Neural cell (in vitro differentiated cells): ENCODE data around the gene ZBTB44. TPM values are rescaled to one million over a fixed set of nuclear protein-coding genes. Genes with fewer than 3 reads are reported as not detected.

ENCODE experiments used
- H2AFZ ChIP-seq: fragments of 200-600, 300-800 bp; sonication (generic), shearing (Covaris generic); 2 replicates; pipeline ENCODE4 v1.6.0; 2014; ENCODE audit warnings: low read depth, mild to moderate bottlenecking, antibody characterized with exemption, low read length, moderate library complexity
- H3F3A ChIP-seq: fragments of 200-600 bp; shearing (Covaris generic); 2 replicates; pipeline ENCODE4 v1.6.1; 2016; ENCODE audit warnings: mild to moderate bottlenecking, moderate library complexity, mixed read lengths, antibody characterized with exemption, low read length; ENCODE audit not compliant: insufficient read depth, poor library complexity, severe bottlenecking
- H3K27ac ChIP-seq: fragments of 200-600, 300-800 bp; sonication (generic), shearing (Covaris generic); 2 replicates; pipeline ENCODE4 v1.5.1; 2014; ENCODE audit warnings: mild to moderate bottlenecking, low read length, moderate library complexity
- H3K27me3 ChIP-seq: fragments of 300-800, 200-600 bp; sonication (generic), shearing (Covaris generic); 2 replicates; pipeline ENCODE4 v1.6.0; 2014; ENCODE audit warnings: mild to moderate bottlenecking, low read depth, low read length, moderate library complexity; ENCODE audit not compliant: insufficient read depth
- H3K36me3 ChIP-seq: fragments of 300-800, 200-600 bp; sonication (generic), shearing (Covaris generic); 2 replicates; pipeline ENCODE4 v1.5.1; 2014; ENCODE audit warnings: mild to moderate bottlenecking, antibody characterized with exemption, low read length, moderate library complexity; ENCODE audit not compliant: insufficient read depth
- H3K4me2 ChIP-seq: fragments of 300-800, 200-600 bp; sonication (generic), shearing (Covaris generic); 2 replicates; pipeline ENCODE4 v1.6.0; 2014; ENCODE audit warnings: mild to moderate bottlenecking, low read length
- H3K4me3 ChIP-seq: fragments of 300-800, 200-600 bp; sonication (generic), shearing (Covaris generic); 2 replicates; pipeline ENCODE4 v1.5.1; 2014; ENCODE audit warnings: mild to moderate bottlenecking, low read length, moderate library complexity
- H3K79me2 ChIP-seq: fragments of 200-600 bp; shearing (Covaris generic); replicated peaks from 2 replicates; pipeline ENCODE4 v1.6.0; 2014; ENCODE audit warnings: mild to moderate bottlenecking, low read length, moderate library complexity; ENCODE audit not compliant: insufficient read depth
- H3K9ac ChIP-seq: fragments of 300-800, 200-600 bp; sonication (generic), shearing (Covaris generic); 2 replicates; pipeline ENCODE4 v1.6.1; 2016; ENCODE audit warnings: mild to moderate bottlenecking, low read length, mixed read lengths
- H3K9me2 ChIP-seq: fragments of 200-600 bp; shearing (Covaris generic); 2 replicates; pipeline ENCODE4 v1.6.1; 2016; ENCODE audit warnings: mild to moderate bottlenecking, low read length, mixed read lengths; ENCODE audit not compliant: insufficient read depth
- H3K9me3 ChIP-seq: fragments of 200-600, 300-800 bp; sonication (generic), shearing (Covaris generic); 2 replicates; pipeline ENCODE4 v1.6.1; 2016; ENCODE audit warnings: mild to moderate bottlenecking, mixed run types, low read length, moderate library complexity, mixed read lengths
- H4K20me1 ChIP-seq: fragments of 200-600 bp; shearing (Covaris generic); 2 replicates; pipeline ENCODE4 v1.6.1; 2016; ENCODE audit warnings: mild to moderate bottlenecking, mixed run types; ENCODE audit not compliant: insufficient read depth
- CTCF ChIP-seq: fragments of 450-650 bp; IDR thresholded peaks from 2 replicates; pipeline ENCODE4 v1.5.1; 2014; ENCODE audit warnings: antibody characterized with exemption, mild to moderate bottlenecking, moderate library complexity; ENCODE audit not compliant: poor library complexity, severe bottlenecking
- EP300 ChIP-seq: fragments of 450-650 bp; conservative IDR thresholded peaks from 2 replicates; pipeline ENCODE4 v1.6.1; 2014; ENCODE audit warnings: antibody characterized with exemption, mild to moderate bottlenecking, moderate library complexity; ENCODE audit not compliant: poor library complexity, severe bottlenecking
- EZH2 ChIP-seq: fragments of 200-600, 300-800 bp; shearing (Covaris generic), sonication (generic); IDR thresholded peaks from 2 replicates; pipeline ENCODE4 v1.6.1; 2014; ENCODE audit warnings: antibody characterized with exemption, low read length, borderline replicate concordance, mild to moderate bottlenecking; ENCODE audit not compliant: insufficient read depth, poor library complexity, severe bottlenecking
- MXI1 ChIP-seq: fragments of 450-650 bp; conservative IDR thresholded peaks from 2 replicates; pipeline ENCODE4 v1.6.1; 2014; ENCODE audit warnings: antibody characterized with exemption, mild to moderate bottlenecking; ENCODE audit not compliant: poor library complexity, severe bottlenecking
- POLR2AphosphoS5 ChIP-seq: IDR thresholded peaks from 2 replicates; pipeline ENCODE4 v1.6.1; 2012
- RAD21 ChIP-seq: fragments of 450-650 bp; conservative IDR thresholded peaks from 2 replicates; pipeline ENCODE4 v1.6.1; 2014; ENCODE audit warnings: antibody characterized with exemption, mild to moderate bottlenecking, moderate library complexity
- REST ChIP-seq: IDR thresholded peaks from 2 replicates; pipeline ENCODE4 v1.6.1; 2012; ENCODE audit warnings: borderline replicate concordance
- SMC3 ChIP-seq: fragments of 450-650 bp; conservative IDR thresholded peaks from 2 replicates; pipeline ENCODE4 v1.6.1; 2014; ENCODE audit warnings: antibody characterized with exemption, mild to moderate bottlenecking, moderate library complexity; ENCODE audit not compliant: poor library complexity
- TAF1 ChIP-seq: IDR thresholded peaks from 2 replicates; pipeline ENCODE4 v1.6.1; 2012; ENCODE audit warnings: low read depth
- polyA plus RNA-seq: library from polyadenylated mRNA; depleted of rRNA; stranded (reverse); fragments of >200 nt; gene quantifications from 2 replicates; pipeline ENCODE4 v1.2.3, GENCODE V29; 2014

The ZBTB44 gene
- polyA plus RNA-seq, 1 donor from 2014 or later: 23.3 TPM

- Histone ChIP-seq H3K9me2 (no peaks in the 10 kb centered on the region), H3K36me3 (no peaks in the 10 kb centered on the region), H4K20me1 (no peaks in the 10 kb centered on the region), H3K79me2 (no peaks in the 10 kb centered on the region), H3K27me3 (no peaks in the 10 kb centered on the region), H3K4me2 (no peak overlapping the region), H3K9me3 (no peaks in the 10 kb centered on the region), H3K4me3 (no peak overlapping the region), H2AFZ (no peak overlapping the region), H3K27ac (no peak overlapping the region), H3K9ac (no peak overlapping the region), H3F3A (no peaks in the 10 kb centered on the region)
- TF ChIP-seq POLR2AphosphoS5 (no peak), CTCF (no peak), TAF1 (no peak), SMC3 (no peak), EZH2 (no peak), EP300 (no peak), RAD21 (no peak), REST (no peak), MXI1 (no peak)
These were observed 15.5 kb upstream of the ZBTB44 start for GRCh38 chr11:130330101-130330684.

- TF ChIP-seq TAF1 (no peak), RAD21 (no peak), SMC3 (no peak), POLR2AphosphoS5 (no peak), REST (no peak), MXI1 (no peak), EZH2 (no peak), CTCF (no peak), EP300 (no peak)
- no peak overlapping the region for H3K4me2 ChIP-seq
- H3K9ac ChIP-seq: no peak overlapping the region
These were observed 13.7 kb upstream of the ZBTB44 start for GRCh38 chr11:130328420-130328819.

More at GRCh38 chr11:130328420-130328819, 13.7 kb upstream of the ZBTB44 start:
- H3K79me2 ChIP-seq: no peaks in the 10 kb centered on the region
- no peaks in the 10 kb centered on the region for H3K9me3 ChIP-seq
- H2AFZ ChIP-seq: no peak overlapping the region
- no peaks in the 10 kb centered on the region for H3K36me3 ChIP-seq
- H4K20me1 ChIP-seq: no peaks in the 10 kb centered on the region
- H3K27ac ChIP-seq: no peak overlapping the region
- no peaks in the 10 kb centered on the region for H3K9me2 ChIP-seq
- H3F3A ChIP-seq: no peaks in the 10 kb centered on the region
- no peaks in the 10 kb centered on the region for H3K27me3 ChIP-seq
- H3K4me3 ChIP-seq: no peak overlapping the region
